Progenitor cell of endocrine pancreas (in vitro differentiated cells): Measurements from ENCODE around the gene SSTR3. TPM values are rescaled to one million over a fixed set of nuclear protein-coding genes. Genes with fewer than 3 reads are reported as not detected.

Experiments
- DNase-seq: peaks from one replicate; pipeline ENCODE4 v3.0.0; 2021; ENCODE audit warnings: low spot score; ENCODE audit not compliant: unreplicated experiment
- H3K27ac Mint-ChIP-seq: 2 replicates; pipeline ENCODE4 v1.8.0; 2021; ENCODE audit warnings: mild to moderate bottlenecking, moderate library complexity, mixed read lengths
- H3K27me3 Mint-ChIP-seq: 2 replicates; pipeline ENCODE4 v1.8.0; 2021; ENCODE audit warnings: mixed read lengths
- H3K36me3 Mint-ChIP-seq: 2 replicates; pipeline ENCODE4 v1.8.0; 2022; ENCODE audit warnings: mixed read lengths; ENCODE audit not compliant: insufficient read depth
- H3K4me1 Mint-ChIP-seq: 2 replicates; pipeline ENCODE4 v1.8.0; 2021; ENCODE audit warnings: low read depth, mixed read lengths
- H3K4me3 Mint-ChIP-seq: 2 replicates; pipeline ENCODE4 v1.8.0; 2021; ENCODE audit warnings: low read depth, mild to moderate bottlenecking, moderate library complexity, mixed read lengths
- H3K9me3 Mint-ChIP-seq: 2 replicates; pipeline ENCODE4 v1.8.0; 2021; ENCODE audit warnings: low read depth, mixed read lengths
- CTCF ChIP-seq: fragments of 200-600 bp; sonication (generic); IDR thresholded peaks from one replicate; pipeline ENCODE4 v1.5.0; 2021; ENCODE audit warnings: antibody characterized with exemption, mild to moderate bottlenecking; ENCODE audit not compliant: unreplicated experiment
- total RNA-seq: library from RNA; stranded (reverse); gene quantifications from 2 replicates; pipeline ENCODE4 v1.2.1, GENCODE V29; 2021

SSTR3 gene
- total RNA-seq, 1 donor from 2014 or later = 1.9 TPM

GRCh38 chr22:37167176-37167980, 44.9 kb downstream of the SSTR3 start:
- DNase-seq = no peak
- H3K36me3 Mint-ChIP-seq = no peaks in the 10 kb centered on the region
- no peak overlapping the region for H3K4me3 Mint-ChIP-seq
- H3K27ac Mint-ChIP-seq = peak overlapping the region; percentile 35
- TF ChIP-seq CTCF = no peak
- H3K27me3 Mint-ChIP-seq = peaks cover 12% of the 10 kb centered on the region
- H3K9me3 Mint-ChIP-seq = no peaks in the 10 kb centered on the region
- peaks cover 10% of the 10 kb centered on the region for H3K4me1 Mint-ChIP-seq

- H3K27ac Mint-ChIP-seq = no peak overlapping the region
- peaks cover 12% of the 10 kb centered on the region for H3K27me3 Mint-ChIP-seq
- no peak overlapping the region for H3K4me3 Mint-ChIP-seq
- no peaks in the 10 kb centered on the region for H3K9me3 Mint-ChIP-seq
- peaks cover 10% of the 10 kb centered on the region for H3K4me1 Mint-ChIP-seq
- H3K36me3 Mint-ChIP-seq = no peaks in the 10 kb centered on the region
- peak; percentile 97 for TF ChIP-seq CTCF
- DNase-seq = peak; percentile 75
Observed at GRCh38 chr22:37166675-37167066, 45.6 kb downstream of the SSTR3 start.

GRCh38 chr22:37165940-37166674, 46.2 kb downstream of the SSTR3 start:
- no peaks in the 10 kb centered on the region for H3K36me3 Mint-ChIP-seq
- H3K27ac Mint-ChIP-seq = no peak overlapping the region
- peaks cover 10% of the 10 kb centered on the region for H3K4me1 Mint-ChIP-seq

GRCh38 chr22:37165066-37165465, 47.2 kb downstream of the SSTR3 start:
- H3K9me3 Mint-ChIP-seq = no peaks in the 10 kb centered on the region
- H3K4me1 Mint-ChIP-seq = peaks cover 10% of the 10 kb centered on the region
- H3K27me3 Mint-ChIP-seq = peaks cover 10% of the 10 kb centered on the region
- H3K36me3 Mint-ChIP-seq = no peaks in the 10 kb centered on the region
- TF ChIP-seq CTCF = no peak
- no peak overlapping the region for H3K27ac Mint-ChIP-seq
- no peak for DNase-seq
- H3K4me3 Mint-ChIP-seq = no peak overlapping the region

More at GRCh38 chr22:37165940-37166674, 46.2 kb downstream of the SSTR3 start:
- no peak for TF ChIP-seq CTCF
- Mint-ChIP-seq H3K4me3 (no peak overlapping the region), H3K27me3 (peaks cover 9% of the 10 kb centered on the region), H3K9me3 (no peaks in the 10 kb centered on the region)
- no peak for DNase-seq

GRCh38 chr22:37164505-37164887, 47.8 kb downstream of the SSTR3 start:
- no peak for TF ChIP-seq CTCF
- no peak overlapping the region for H3K4me3 Mint-ChIP-seq
- DNase-seq = no peak
- H3K36me3 Mint-ChIP-seq = no peaks in the 10 kb centered on the region
- no peaks in the 10 kb centered on the region for H3K9me3 Mint-ChIP-seq
- H3K27me3 Mint-ChIP-seq = peaks cover 10% of the 10 kb centered on the region
- peaks cover 10% of the 10 kb centered on the region for H3K4me1 Mint-ChIP-seq
- no peak overlapping the region for H3K27ac Mint-ChIP-seq
